Measurements from ENCODE around the gene SLC8A3. TPM values are rescaled to one million over a fixed set of nuclear protein-coding genes. Genes with fewer than 3 reads are reported as not detected.

Gene SLC8A3
- polyA plus RNA-seq, 3 donors, result 0.01 TPM; not detected in 2

GRCh38 chr14:70032447-70032846 is 156.3 kb downstream of the SLC8A3 start:
- Histone ChIP-seq H3K9me3 (replicated peaks in 1 of 2; ENCODE audit: control insufficient read depth in 1 of 2, insufficient read depth in 1 of 2, low read length in 2 of 2) (no peaks in the 10 kb centered on the region), H3K27ac (ENCODE audit: low read depth in 1 of 2, low read length in 2 of 2) (no peak overlapping the region), H3K4me1 (ENCODE audit: control insufficient read depth in 1 of 2, insufficient read depth in 2 of 2, low read length in 2 of 2) (no peaks in the 10 kb centered on the region), H3K4me3 (replicated peaks in 1 of 3; ENCODE audit: low read depth in 2 of 3, low read length in 3 of 3) (no peak overlapping the region), H3K27me3 (ENCODE audit: control insufficient read depth in 2 of 2, insufficient read depth in 2 of 2, low read length in 2 of 2) (no peaks in the 10 kb centered on the region), H3K79me2 (ENCODE audit: insufficient read depth, low read length) (no peaks in the 10 kb centered on the region), H3K36me3 (replicated peaks in 1 of 2; ENCODE audit: control insufficient read depth in 1 of 2, insufficient read depth in 2 of 2, low read length in 2 of 2) (no peaks in the 10 kb centered on the region), H3K4me2 (replicated peaks; ENCODE audit: extremely low read depth, low read length, poor library complexity, severe bottlenecking) (no peak overlapping the region), H2AFZ (ENCODE audit: insufficient read depth, low read depth, low read length, poor library complexity, severe bottlenecking) (no peak overlapping the region), H3K9ac (ENCODE audit: insufficient read depth, low read length, poor library complexity, severe bottlenecking) (no peak overlapping the region), H4K20me1 (ENCODE audit: insufficient read depth, low read length) (no peaks in the 10 kb centered on the region)
- DNase-seq, result no peak
- 80% methylated on average over 2 of the region's 3 CpGs for WGBS (ENCODE audit: insufficient coverage)
- Mint-ChIP-seq H3K27ac (no peak overlapping the region), H3K36me3 (no peaks in the 10 kb centered on the region), H3K9me3 (no peaks in the 10 kb centered on the region), H3K4me3 (no peak overlapping the region), H3K4me1 (no peaks in the 10 kb centered on the region), H3K27me3 (ENCODE audit: low read depth in 3 of 3) (peaks cover 1 to 10% (median 4%) of the 10 kb centered on the region in 3 donors)
- intact Hi-C loops (cut with micrococcal nuclease), result no loop called here
- TF ChIP-seq, protein P1, sequence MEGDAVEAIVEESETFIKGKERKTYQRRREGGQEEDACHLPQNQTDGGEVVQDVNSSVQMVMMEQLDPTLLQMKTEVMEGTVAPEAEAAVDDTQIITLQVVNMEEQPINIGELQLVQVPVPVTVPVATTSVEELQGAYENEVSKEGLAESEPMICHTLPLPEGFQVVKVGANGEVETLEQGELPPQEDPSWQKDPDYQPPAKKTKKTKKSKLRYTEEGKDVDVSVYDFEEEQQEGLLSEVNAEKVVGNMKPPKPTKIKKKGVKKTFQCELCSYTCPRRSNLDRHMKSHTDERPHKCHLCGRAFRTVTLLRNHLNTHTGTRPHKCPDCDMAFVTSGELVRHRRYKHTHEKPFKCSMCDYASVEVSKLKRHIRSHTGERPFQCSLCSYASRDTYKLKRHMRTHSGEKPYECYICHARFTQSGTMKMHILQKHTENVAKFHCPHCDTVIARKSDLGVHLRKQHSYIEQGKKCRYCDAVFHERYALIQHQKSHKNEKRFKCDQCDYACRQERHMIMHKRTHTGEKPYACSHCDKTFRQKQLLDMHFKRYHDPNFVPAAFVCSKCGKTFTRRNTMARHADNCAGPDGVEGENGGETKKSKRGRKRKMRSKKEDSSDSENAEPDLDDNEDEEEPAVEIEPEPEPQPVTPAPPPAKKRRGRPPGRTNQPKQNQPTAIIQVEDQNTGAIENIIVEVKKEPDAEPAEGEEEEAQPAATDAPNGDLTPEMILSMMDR (IDR thresholded peaks at IDR 0.05), result no peak

DNA sequence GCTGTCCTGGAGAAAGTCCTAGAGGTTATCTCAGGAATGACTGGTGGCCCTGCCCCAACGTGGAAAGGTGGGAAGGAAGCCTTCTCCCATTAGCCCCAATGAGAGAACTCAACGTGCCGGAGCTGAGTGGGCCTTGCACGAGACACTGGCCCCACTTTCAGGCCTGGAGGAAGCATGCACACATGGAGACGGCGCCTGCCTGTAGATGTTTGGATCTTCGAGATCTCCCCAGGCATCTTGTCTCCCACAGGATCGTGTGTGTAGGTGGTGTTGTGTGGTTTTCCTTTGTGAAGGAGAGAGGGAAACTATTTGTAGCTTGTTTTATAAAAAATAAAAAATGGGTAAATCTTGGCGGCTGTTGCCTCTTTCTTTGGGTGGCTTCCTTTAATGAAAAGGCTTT is 156.7 kb downstream of the SLC8A3 start:
- H4K20me1 ChIP-seq (ENCODE audit: insufficient read depth, low read length), result no peaks in the 10 kb centered on the region
- TF ChIP-seq, protein P1 (IDR thresholded peaks at IDR 0.05), result no peak
- no peak overlapping the region for H2AFZ ChIP-seq (ENCODE audit: insufficient read depth, low read depth, low read length, poor library complexity, severe bottlenecking)
- intact Hi-C loops (cut with micrococcal nuclease), result no loop called here
- no peaks in the 10 kb centered on the region for H3K36me3 ChIP-seq (replicated peaks in 1 of 2; ENCODE audit: control insufficient read depth in 1 of 2, insufficient read depth in 2 of 2, low read length in 2 of 2)
- H3K79me2 ChIP-seq (ENCODE audit: insufficient read depth, low read length), result no peaks in the 10 kb centered on the region
- H3K4me3 ChIP-seq (replicated peaks in 1 of 3; ENCODE audit: low read depth in 2 of 3, low read length in 3 of 3), result no peak overlapping the region
- Mint-ChIP-seq H3K4me1 (no peaks in the 10 kb centered on the region), H3K27me3 (ENCODE audit: low read depth in 3 of 3) (peaks cover 1 to 10% (median 4%) of the 10 kb centered on the region in 3 donors), H3K27ac (no peak overlapping the region), H3K9me3 (peaks cover 0 to 3% (median 0%) of the 10 kb centered on the region in 7 donors), H3K4me3 (no peak overlapping the region), H3K36me3 (no peaks in the 10 kb centered on the region)
- H3K4me1 ChIP-seq (ENCODE audit: control insufficient read depth in 1 of 2, insufficient read depth in 2 of 2, low read length in 2 of 2), result no peaks in the 10 kb centered on the region
- no peaks in the 10 kb centered on the region for H3K9me3 ChIP-seq (replicated peaks in 1 of 2; ENCODE audit: control insufficient read depth in 1 of 2, insufficient read depth in 1 of 2, low read length in 2 of 2)
- H3K4me2 ChIP-seq (replicated peaks; ENCODE audit: extremely low read depth, low read length, poor library complexity, severe bottlenecking), result no peak overlapping the region
- no peak overlapping the region for H3K9ac ChIP-seq (ENCODE audit: insufficient read depth, low read length, poor library complexity, severe bottlenecking)
- no peak overlapping the region for H3K27ac ChIP-seq (ENCODE audit: low read depth in 1 of 2, low read length in 2 of 2)
- 86% methylated on average over 9 of the region's 9 CpGs for WGBS (ENCODE audit: insufficient coverage)
- DNase-seq, result no peak
- H3K27me3 ChIP-seq (ENCODE audit: control insufficient read depth in 2 of 2, insufficient read depth in 2 of 2, low read length in 2 of 2), result no peaks in the 10 kb centered on the region

All from CD14-positive monocyte (primary cell).